Sigmoid colon (tissue), 7 donors: Measurements from ENCODE around the gene ST7L. TPM values are rescaled to one million over a fixed set of nuclear protein-coding genes. Genes with fewer than 3 reads are reported as not detected.
"Not testable (repeated sequence)": the region's sequence is repeated elsewhere in the genome, so short reads cannot be mapped to it uniquely, and the experiment has no call there.

Source experiments
- DNase-seq: peaks from one replicate; pipeline ENCODE4 v3.0.0-alpha.2; 2019
- H3K27ac ChIP-seq, 4 donors: fragments of 200-600 bp; sonication (generic); one replicate each; pipeline ENCODE4 v1.5.1; 2016 to 2019; ENCODE audit warnings: mild to moderate bottlenecking in 1 of 4
- H3K27me3 ChIP-seq, 3 donors: fragments of 200-600 bp; sonication (generic); one replicate each; pipeline ENCODE4 v1.5.1; 2019; ENCODE audit warnings: mild to moderate bottlenecking in 1 of 3
- H3K36me3 ChIP-seq, 4 donors: fragments of 200-600 bp; sonication (generic); one replicate each; pipeline ENCODE4 v1.5.1; 2016 to 2019
- H3K4me1 ChIP-seq, 4 donors: fragments of 200-600 bp; sonication (generic); one replicate each; pipeline ENCODE4 v1.5.1; 2017 to 2019
- H3K4me3 ChIP-seq, 4 donors: fragments of 200-600 bp; sonication (generic); one replicate each; pipeline ENCODE4 v1.5.1; 2017 to 2019; ENCODE audit warnings: mild to moderate bottlenecking in 2 of 4, moderate library complexity in 1 of 4
- H3K9me3 ChIP-seq, 4 donors: fragments of 200-600 bp in 3 of 4; sonication (generic) in 3 of 4; one replicate each; pipeline versions ENCODE4 v1.5.1 to v1.6.1; 2013 to 2019
- EP300 ChIP-seq, 4 donors: sonication (generic); formaldehyde crosslinking; IDR thresholded peaks; one replicate each; pipeline ENCODE4 v1.6.1; 2017; ENCODE audit warnings: antibody characterized with exemption in 4 of 4
- POLR2A ChIP-seq, 2 donors: fragments of 450-650 bp; IDR thresholded peaks; one replicate each; pipeline ENCODE4 v1.6.1; 2016; ENCODE audit warnings: antibody characterized with exemption in 2 of 2, mild to moderate bottlenecking in 2 of 2, moderate library complexity in 2 of 2
- POLR2AphosphoS5 ChIP-seq, 4 donors: sonication (generic); formaldehyde crosslinking; IDR thresholded peaks; one replicate each; pipeline ENCODE4 v1.6.1; 2017; ENCODE audit warnings: antibody characterized with exemption in 4 of 4
- WGBS, 2 donors: extraction: QIAGEN DNeasy Blood & Tissue Kit; methylation state at CpG; one replicate each; pipeline ENCODE4 v1.1.7; 2013; 5-methylcytosine and 5-hydroxymethylcytosine counted together
- intact Hi-C: fragments of 100-400 bp; cut with DNase I; formaldehyde crosslinking; loops from one replicate; pipeline ENCODE4 v1.15.1; 2023
- polyA plus RNA-seq, 3 donors: library from polyadenylated mRNA; stranded (reverse); fragments of 200-250 nt; gene quantifications; one replicate each; pipeline ENCODE4 v1.2.3, GENCODE V29; 2013
- total RNA-seq, 4 donors: library from RNA; depleted of rRNA; stranded (reverse); fragments of >200 nt; gene quantifications; one replicate each; pipeline ENCODE4 v1.1.0, GENCODE V29; 2016
- TF ChIP-seq, protein P1 (sequence below), 4 experiments: fragments of 450-650 bp in 3 of 4; fragments of 200-600 bp in 1 of 4; IDR thresholded peaks; one replicate each; pipeline ENCODE4 v1.5.1; 2016 to 2019; ENCODE audit warnings: antibody characterized with exemption in 4 of 4, mild to moderate bottlenecking in 3 of 4, moderate library complexity in 2 of 4
- donor health status: healthy with polysubstance abuse.
- donor health status: Bipolar disorder and iron deficiency.
- donor health status: healthy.

The ST7L gene
- total and polyA plus RNA-seq, 7 donors = 1.8 to 68.0 (median 22.7) TPM

DNA sequence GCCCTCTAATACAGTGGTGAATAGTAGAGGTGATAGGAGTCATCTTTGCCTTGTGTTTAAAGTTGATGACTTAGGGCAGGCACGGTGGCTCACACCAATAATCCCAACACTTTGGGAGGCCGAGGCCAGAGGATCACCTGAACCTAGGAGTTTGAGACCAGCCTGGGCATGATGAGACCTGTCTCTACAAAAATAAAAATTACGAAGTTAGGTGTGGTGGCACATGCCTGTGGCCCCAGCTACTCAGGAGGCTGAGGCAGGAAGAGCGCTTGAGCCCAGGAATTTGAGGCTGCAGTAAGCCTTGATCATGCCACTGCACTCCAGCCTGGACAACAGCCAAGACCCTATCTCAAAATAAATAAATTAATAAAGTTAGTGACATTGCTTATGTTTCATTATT lies 27.3 kb upstream of the ST7L start:
- H3K27me3 ChIP-seq = no peaks in the 10 kb centered on the region
- TF ChIP-seq EP300 (IDR thresholded peaks at IDR 0.05) = no peak
- TF ChIP-seq POLR2AphosphoS5 (IDR thresholded peaks at IDR 0.05) = no peak
- TF ChIP-seq, protein P1, sequence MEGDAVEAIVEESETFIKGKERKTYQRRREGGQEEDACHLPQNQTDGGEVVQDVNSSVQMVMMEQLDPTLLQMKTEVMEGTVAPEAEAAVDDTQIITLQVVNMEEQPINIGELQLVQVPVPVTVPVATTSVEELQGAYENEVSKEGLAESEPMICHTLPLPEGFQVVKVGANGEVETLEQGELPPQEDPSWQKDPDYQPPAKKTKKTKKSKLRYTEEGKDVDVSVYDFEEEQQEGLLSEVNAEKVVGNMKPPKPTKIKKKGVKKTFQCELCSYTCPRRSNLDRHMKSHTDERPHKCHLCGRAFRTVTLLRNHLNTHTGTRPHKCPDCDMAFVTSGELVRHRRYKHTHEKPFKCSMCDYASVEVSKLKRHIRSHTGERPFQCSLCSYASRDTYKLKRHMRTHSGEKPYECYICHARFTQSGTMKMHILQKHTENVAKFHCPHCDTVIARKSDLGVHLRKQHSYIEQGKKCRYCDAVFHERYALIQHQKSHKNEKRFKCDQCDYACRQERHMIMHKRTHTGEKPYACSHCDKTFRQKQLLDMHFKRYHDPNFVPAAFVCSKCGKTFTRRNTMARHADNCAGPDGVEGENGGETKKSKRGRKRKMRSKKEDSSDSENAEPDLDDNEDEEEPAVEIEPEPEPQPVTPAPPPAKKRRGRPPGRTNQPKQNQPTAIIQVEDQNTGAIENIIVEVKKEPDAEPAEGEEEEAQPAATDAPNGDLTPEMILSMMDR (IDR thresholded peaks at IDR 0.05) = no peak
- no peak for TF ChIP-seq POLR2A (IDR thresholded peaks at IDR 0.05)
- intact Hi-C loops = no loop called here
- DNase-seq = no peak
- no peaks in the 10 kb centered on the region for H3K4me1 ChIP-seq
- no peak overlapping the region for H3K4me3 ChIP-seq
- H3K27ac ChIP-seq = no peak overlapping the region
- peaks cover 0 to 38% (median 1%) of the 10 kb centered on the region in 4 donors for H3K36me3 ChIP-seq
- no peaks in the 10 kb centered on the region for H3K9me3 ChIP-seq
- WGBS, 2 donors = 95 to 96% methylated on average over 4 of the region's 4 CpGs

DNA sequence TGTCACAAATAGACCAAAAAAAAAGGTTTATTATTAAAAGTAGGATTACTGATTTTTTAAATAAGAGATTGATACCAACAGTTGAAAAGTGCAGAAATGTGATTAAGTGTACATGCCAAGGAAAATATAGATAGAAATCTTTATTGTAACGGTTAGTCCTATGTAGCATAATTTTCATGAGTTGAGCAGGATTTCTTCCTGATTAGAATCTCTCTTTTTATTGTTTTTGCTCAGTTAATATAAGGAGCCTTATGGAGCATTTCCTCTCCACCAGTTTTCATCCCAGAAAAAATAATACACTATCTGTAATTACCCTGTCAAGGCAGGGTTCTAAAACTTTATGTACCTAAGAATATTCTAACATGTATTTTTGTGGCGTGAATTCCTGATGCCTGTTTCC lies 24.1 kb upstream of the ST7L start:
- Histone ChIP-seq H3K9me3 (no peaks in the 10 kb centered on the region), H3K27ac (no peak overlapping the region), H3K36me3 (peaks cover 0 to 9% (median 0%) of the 10 kb centered on the region in 4 donors), H3K27me3 (no peaks in the 10 kb centered on the region), H3K4me1 (peaks cover 0 to 2% (median 0%) of the 10 kb centered on the region in 4 donors), H3K4me3 (no peak overlapping the region)
- TF ChIP-seq POLR2AphosphoS5 (IDR thresholded peaks at IDR 0.05) = no peak
- TF ChIP-seq EP300 (IDR thresholded peaks at IDR 0.05) = no peak
- TF ChIP-seq, protein P1 (IDR thresholded peaks at IDR 0.05) = no peak
- no peak for TF ChIP-seq POLR2A (IDR thresholded peaks at IDR 0.05)
- no peak for DNase-seq
- intact Hi-C loops = no loop called here
- WGBS, 2 donors = 92 to 93% methylated on average over 2 of the region's 2 CpGs

DNA sequence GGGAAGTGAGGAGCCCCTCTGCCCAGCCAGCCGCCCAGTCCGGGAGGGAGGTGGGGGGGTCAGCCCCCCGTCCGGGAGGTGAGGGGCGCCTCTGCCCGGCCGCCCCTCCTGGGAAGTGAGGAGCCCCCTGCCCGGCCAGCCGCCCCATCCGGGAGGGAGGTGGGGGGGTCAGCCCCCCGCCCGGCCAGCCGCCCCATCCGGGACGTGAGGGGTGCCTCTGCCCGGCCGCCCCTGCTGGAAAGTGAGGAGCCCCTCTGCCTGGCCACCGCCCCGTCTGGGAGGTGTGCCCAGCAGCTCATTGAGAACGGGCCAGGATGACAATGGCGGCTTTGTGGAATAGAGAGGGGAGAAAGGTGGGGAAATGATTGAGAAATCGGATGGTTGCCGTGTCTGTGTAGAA lies 21.5 kb upstream of the ST7L start:
- DNase-seq, H3K4me3 ChIP-seq, H3K27me3 ChIP-seq, H3K9me3 ChIP-seq, intact Hi-C loops, H3K27ac ChIP-seq, H3K36me3 ChIP-seq: not testable (repeated sequence)
- 94% methylated on average over 23 of the region's 23 CpGs for WGBS, 2 donors
- peaks cover 0 to 28% (median 22%) of the 10 kb centered on the region in 4 donors for H3K4me1 ChIP-seq

DNA sequence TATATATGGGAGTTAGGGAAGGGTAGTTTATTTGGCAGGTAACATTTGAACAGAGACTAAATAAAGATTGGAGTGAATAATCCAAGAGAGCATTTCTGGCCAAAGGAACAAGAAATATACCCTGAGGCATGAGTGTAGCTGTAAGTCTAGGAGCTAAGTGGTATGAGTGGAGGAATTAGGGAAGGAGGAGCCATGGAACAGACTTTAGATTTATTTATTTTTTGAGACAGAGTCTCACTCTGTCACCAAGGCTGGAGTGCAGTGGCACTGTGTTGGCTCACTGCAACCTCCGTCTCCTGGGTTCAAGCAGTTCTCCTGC lies 19.1 kb upstream of the ST7L start:
- no peaks in the 10 kb centered on the region for H3K27me3 ChIP-seq
- peaks cover 0 to 42% (median 32%) of the 10 kb centered on the region in 4 donors for H3K4me1 ChIP-seq
- 93 to 98% methylated on average over 1 of the region's 1 CpG for WGBS, 2 donors
- H3K9me3 ChIP-seq = no peaks in the 10 kb centered on the region
- no peak overlapping the region for H3K4me3 ChIP-seq
- H3K36me3 ChIP-seq = no peaks in the 10 kb centered on the region
- intact Hi-C loops = no loop called here
- H3K27ac ChIP-seq = no peak overlapping the region
- no peak for TF ChIP-seq EP300 (IDR thresholded peaks at IDR 0.05)
- TF ChIP-seq, protein P1 (IDR thresholded peaks at IDR 0.05) = no peak
- TF ChIP-seq POLR2A (IDR thresholded peaks at IDR 0.05) = no peak
- TF ChIP-seq POLR2AphosphoS5 (IDR thresholded peaks at IDR 0.05) = no peak
- no peak for DNase-seq

DNA sequence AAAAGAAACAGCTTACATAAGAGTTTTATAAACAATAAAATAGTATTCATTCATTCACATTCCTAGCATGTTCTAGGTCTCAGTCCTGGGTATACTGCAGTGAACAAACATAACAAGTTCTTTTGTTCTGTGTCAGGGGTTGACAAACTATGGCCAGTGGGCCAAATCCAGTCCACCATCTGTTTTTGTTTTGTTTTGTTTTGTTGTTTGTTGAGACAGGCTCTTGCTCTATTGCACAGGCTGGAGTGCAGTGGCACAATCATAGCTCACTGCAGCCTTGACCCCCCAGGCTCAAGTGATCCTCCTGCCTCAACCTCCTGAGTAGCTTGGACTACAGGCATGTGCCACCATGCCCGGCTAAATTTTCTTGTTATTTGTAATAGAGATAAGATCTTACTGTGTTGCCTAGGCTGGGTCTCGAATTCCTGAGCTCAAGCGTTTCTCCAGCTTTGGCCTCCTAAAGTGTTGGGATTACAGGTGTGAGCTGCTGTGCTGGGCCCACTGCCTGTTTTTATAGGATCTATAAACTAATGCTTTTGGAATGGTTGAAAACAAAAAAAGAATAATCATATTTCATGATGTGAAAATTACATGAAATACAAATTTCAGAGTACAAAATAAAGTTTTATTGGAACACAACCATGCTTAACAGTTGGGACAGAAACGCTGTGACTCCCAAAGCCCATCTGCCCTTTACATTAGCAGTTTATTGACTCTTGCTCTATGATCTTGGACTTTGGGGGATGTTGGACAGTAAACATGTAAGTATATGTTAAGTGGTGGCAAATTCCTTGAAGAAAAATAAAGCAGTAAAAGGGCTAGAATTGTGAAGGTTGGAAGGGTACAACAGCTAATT lies 18.5 kb upstream of the ST7L start:
- no peak for DNase-seq
- H3K36me3 ChIP-seq = no peaks in the 10 kb centered on the region
- 84 to 86% methylated on average over 4 of the region's 4 CpGs for WGBS, 2 donors
- TF ChIP-seq POLR2A (IDR thresholded peaks at IDR 0.05) = no peak
- TF ChIP-seq, protein P1 (IDR thresholded peaks at IDR 0.05) = no peak
- H3K27ac ChIP-seq = peak overlapping the region in 1 of 4 donors; percentile 14
- H3K27me3 ChIP-seq = no peaks in the 10 kb centered on the region
- no peaks in the 10 kb centered on the region for H3K9me3 ChIP-seq
- intact Hi-C loops = no loop called here
- no peak overlapping the region for H3K4me3 ChIP-seq
- H3K4me1 ChIP-seq = peaks cover 0 to 42% (median 32%) of the 10 kb centered on the region in 4 donors
